Heart right ventricle (tissue), 16 donors: Measurements from ENCODE around the gene ABCB9. TPM values are rescaled to one million over a fixed set of nuclear protein-coding genes. Genes with fewer than 3 reads are reported as not detected.

Experiments used
- ATAC-seq, 8 donors: fragments of 200-7000 bp; cut with Tn5 transposase; one replicate each; pipeline ENCODE4 v1.9.1; 2020; ENCODE audit warnings: mild to moderate bottlenecking in 8 of 8, moderate library complexity in 8 of 8, moderate number of reproducible peaks in 1 of 8
- DNase-seq, 2 donors: peaks; one replicate each; pipeline ENCODE4 v3.0.0-alpha.2; 2020
- H3K27ac ChIP-seq, 10 donors: fragments of 200-600 bp; sonication (generic) in 2 of 10; one replicate each; pipeline versions ENCODE4 v1.5.0 to v1.8.0; 2020 to 2022; ENCODE audit warnings: mild to moderate bottlenecking in 3 of 10
- H3K27me3 ChIP-seq, 7 donors: fragments of 200-600 bp; one replicate each; pipeline ENCODE4 v1.8.0; 2021 to 2022; ENCODE audit warnings: mild to moderate bottlenecking in 2 of 7
- H3K36me3 ChIP-seq, 9 donors: fragments of 200-600 bp; sonication (generic) in 1 of 9; one replicate each; pipeline versions ENCODE4 v1.5.0 to v1.8.0; 2020 to 2022; ENCODE audit warnings: mild to moderate bottlenecking in 2 of 9
- H3K4me1 ChIP-seq, 9 donors: fragments of 200-600 bp; sonication (generic) in 1 of 9; one replicate each; pipeline versions ENCODE4 v1.5.0 to v1.8.0; 2020 to 2022; ENCODE audit warnings: mild to moderate bottlenecking in 4 of 9
- H3K4me3 ChIP-seq, 10 donors: fragments of 200-600 bp; sonication (generic) in 2 of 10; one replicate each; pipeline versions ENCODE4 v1.5.0 to v1.8.0; 2020 to 2022; ENCODE audit warnings: mild to moderate bottlenecking in 7 of 10, moderate library complexity in 2 of 10
- H3K9me3 ChIP-seq, 11 donors: fragments of 200-600 bp in 10 of 11; sonication (generic) in 2 of 11; one replicate each; pipeline versions ENCODE4 v1.5.0 to v1.8.0; 2013 to 2022; ENCODE audit warnings: mild to moderate bottlenecking in 2 of 11, control low read depth in 1 of 11, moderate library complexity in 1 of 11
- WGBS, 2 donors: extraction: QIAGEN DNeasy Blood & Tissue Kit; methylation state at CpG; one replicate each; pipeline ENCODE4 v1.1.7; 2013; ENCODE audit warnings: inconsistent platforms in 1 of 2; 5-methylcytosine and 5-hydroxymethylcytosine counted together
- intact Hi-C, 10 donors: fragments of 100-400 bp; cut with DNase I; formaldehyde crosslinking; loops; one replicate each; pipeline versions ENCODE4 v1.11.1 to v1.14.2; 2022
- polyA plus RNA-seq, 2 donors: library from polyadenylated mRNA; stranded (reverse); fragments of 200-250 nt; gene quantifications; one replicate each; pipeline ENCODE4 v1.2.3, GENCODE V29; 2013
- total RNA-seq, 10 donors: library from RNA; stranded (reverse); fragmentation: NEBNext Ultra II Directional in 3 of 10; extraction: Animal tissue kit (Norgen Biotek cat#: 25700) in 3 of 10; gene quantifications; one replicate each; pipeline versions ENCODE4 v1.2.1 to v1.2.4, GENCODE V29; 2021 to 2023
- TF ChIP-seq, protein P1 (sequence below), 9 donors: fragments of 200-600 bp; sonication (generic) in 2 of 9; IDR thresholded peaks; one replicate each; pipeline versions ENCODE4 v1.5.0 to v1.8.0; 2021 to 2022; ENCODE audit warnings: antibody characterized with exemption in 9 of 9, mild to moderate bottlenecking in 5 of 9, moderate library complexity in 1 of 9
- donor health status: Arrhythmogenic right ventricular cardiomyopathy.
- donor health status: ischemic (EF 13 %, LVEDD 7.1; RV severe dilation, severe dysfunction).
- donor health status: healthy with polysubstance abuse.
- donor health status: DM: no; HTN: yes; CAD: no.
- donor health status: DM: no; HTN: no; CAD: no.
- donor health status: ischemic (EF 25% LVEDD 6.9; RV normal size, moderate dysfunction).
- donor health status: ischemic (EF 25% LVEDD 5.7; RV mildly dilated, moderate dysfunction).
- donor health status: healthy.
- donor health status: DM: yes; HTN: yes; CAD: no.
- donor health status: Ischemic cardiomyopathy.
- donor health status: ischemic (EF 35%, LVEDD 5.7; RV mildly dilated, moderate dysfunction).
- donor health status: nonischemic (EF 11% LVEDD 7.7; RV severe dilation, severe dysfunction).
- donor health status: DM: yes; HTN: yes; CAD: no.
- donor health status: PGD.
- donor health status: ischemic (EF 29% LVEDD 5.4; RV normal size, mild dysfunction).
- donor health status: nonischemic (EF 23%, LVEDD 6.1; RV moderate dilation, normal function).

Gene ABCB9
- total and polyA plus RNA-seq, 12 donors = 1.9 to 6.0 (median 4.5) TPM

DNA sequence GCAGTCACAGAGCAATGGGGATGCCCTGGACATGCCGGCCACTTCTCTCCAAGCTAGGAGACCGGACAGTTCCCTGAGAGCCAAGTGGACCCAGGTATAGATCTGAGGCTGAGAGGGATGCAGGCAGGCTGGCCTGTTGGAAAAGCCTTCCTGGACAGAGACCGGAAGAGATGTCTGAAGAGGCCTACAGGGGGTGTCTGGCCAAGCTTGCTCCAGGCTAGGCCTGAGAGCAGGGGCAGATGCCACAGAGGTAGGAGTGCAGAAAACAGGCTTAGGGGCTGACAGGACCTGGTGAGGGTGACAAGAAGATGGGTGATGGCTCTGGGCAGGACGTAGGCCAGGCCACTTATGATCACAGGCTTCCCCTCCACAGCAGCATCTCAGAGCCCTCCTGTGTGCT is 44.4 kb upstream of the ABCB9 start:
- peaks cover 0 to 81% (median 19%) of the 10 kb centered on the region in 9 donors for H3K36me3 ChIP-seq
- H3K27me3 ChIP-seq = no peaks in the 10 kb centered on the region
- DNase-seq = no peak
- H3K9me3 ChIP-seq = no peaks in the 10 kb centered on the region
- no peaks in the 10 kb centered on the region for H3K4me1 ChIP-seq
- no peak overlapping the region for H3K4me3 ChIP-seq
- TF ChIP-seq, protein P1, sequence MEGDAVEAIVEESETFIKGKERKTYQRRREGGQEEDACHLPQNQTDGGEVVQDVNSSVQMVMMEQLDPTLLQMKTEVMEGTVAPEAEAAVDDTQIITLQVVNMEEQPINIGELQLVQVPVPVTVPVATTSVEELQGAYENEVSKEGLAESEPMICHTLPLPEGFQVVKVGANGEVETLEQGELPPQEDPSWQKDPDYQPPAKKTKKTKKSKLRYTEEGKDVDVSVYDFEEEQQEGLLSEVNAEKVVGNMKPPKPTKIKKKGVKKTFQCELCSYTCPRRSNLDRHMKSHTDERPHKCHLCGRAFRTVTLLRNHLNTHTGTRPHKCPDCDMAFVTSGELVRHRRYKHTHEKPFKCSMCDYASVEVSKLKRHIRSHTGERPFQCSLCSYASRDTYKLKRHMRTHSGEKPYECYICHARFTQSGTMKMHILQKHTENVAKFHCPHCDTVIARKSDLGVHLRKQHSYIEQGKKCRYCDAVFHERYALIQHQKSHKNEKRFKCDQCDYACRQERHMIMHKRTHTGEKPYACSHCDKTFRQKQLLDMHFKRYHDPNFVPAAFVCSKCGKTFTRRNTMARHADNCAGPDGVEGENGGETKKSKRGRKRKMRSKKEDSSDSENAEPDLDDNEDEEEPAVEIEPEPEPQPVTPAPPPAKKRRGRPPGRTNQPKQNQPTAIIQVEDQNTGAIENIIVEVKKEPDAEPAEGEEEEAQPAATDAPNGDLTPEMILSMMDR (IDR thresholded peaks at IDR 0.05) = no peak
- WGBS, 2 donors = 89 to 94% methylated on average over 4 of the region's 4 CpGs
- no peak overlapping the region for H3K27ac ChIP-seq
- intact Hi-C loops = no loop called here
- no peak for ATAC-seq

DNA sequence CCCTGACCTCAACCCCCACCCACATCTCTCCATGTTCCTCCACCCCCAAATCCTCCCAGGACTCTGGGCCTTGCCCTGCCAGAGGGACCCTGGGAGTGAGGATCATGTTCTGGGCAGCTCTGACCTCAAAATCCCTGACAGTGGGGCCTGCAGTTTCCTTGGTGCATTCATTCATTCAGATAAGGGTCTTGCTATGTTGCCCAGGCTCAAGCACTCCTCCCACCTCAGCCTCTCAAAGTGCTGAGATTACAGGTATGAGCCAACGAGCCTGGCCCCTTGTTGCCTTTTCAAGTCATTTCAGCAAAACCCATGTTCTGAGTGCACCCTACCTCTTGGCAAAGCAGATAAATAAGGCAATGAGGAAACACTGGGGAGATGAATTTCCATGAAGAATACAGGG is 43.8 kb upstream of the ABCB9 start:
- no peak for ATAC-seq
- intact Hi-C loops = no loop called here
- H3K9me3 ChIP-seq = no peaks in the 10 kb centered on the region
- peaks cover 0 to 87% (median 19%) of the 10 kb centered on the region in 9 donors for H3K36me3 ChIP-seq
- no peak overlapping the region for H3K27ac ChIP-seq
- no peaks in the 10 kb centered on the region for H3K27me3 ChIP-seq
- H3K4me1 ChIP-seq = no peaks in the 10 kb centered on the region
- WGBS, 2 donors = 87 to 91% methylated on average over 1 of the region's 1 CpG
- no peak for DNase-seq
- no peak overlapping the region for H3K4me3 ChIP-seq
- TF ChIP-seq, protein P1 (IDR thresholded peaks at IDR 0.05) = no peak

DNA sequence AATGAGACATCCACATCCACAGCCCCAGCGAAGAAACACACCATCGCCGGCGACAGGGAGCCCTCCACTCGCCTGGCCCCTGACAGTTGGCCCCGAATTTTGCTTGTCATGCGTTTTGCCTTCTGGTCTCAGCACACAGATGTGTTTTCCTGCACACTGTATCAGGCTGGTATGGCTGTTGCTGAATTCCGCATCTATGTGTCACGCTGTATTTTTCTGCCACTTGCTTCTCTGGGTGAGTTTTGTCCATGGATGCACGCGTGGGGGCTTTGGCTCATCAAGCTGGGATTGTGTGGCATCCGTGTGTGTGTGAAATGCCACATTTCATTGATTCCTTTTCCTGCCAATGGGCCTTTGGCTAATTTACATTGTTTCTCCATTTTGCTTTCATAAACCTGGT is 40.7 kb upstream of the ABCB9 start:
- 86% methylated on average over 12 of the region's 12 CpGs for WGBS, 2 donors
- Histone ChIP-seq H3K4me1 (no peaks in the 10 kb centered on the region), H3K27me3 (no peaks in the 10 kb centered on the region), H3K9me3 (no peaks in the 10 kb centered on the region), H3K36me3 (peaks cover 0 to 85% (median 24%) of the 10 kb centered on the region in 9 donors), H3K4me3 (no peak overlapping the region), H3K27ac (no peak overlapping the region)
- TF ChIP-seq, protein P1 (IDR thresholded peaks at IDR 0.05) = no peak
- no peak for ATAC-seq
- DNase-seq = no peak
- intact Hi-C loops = no loop called here

DNA sequence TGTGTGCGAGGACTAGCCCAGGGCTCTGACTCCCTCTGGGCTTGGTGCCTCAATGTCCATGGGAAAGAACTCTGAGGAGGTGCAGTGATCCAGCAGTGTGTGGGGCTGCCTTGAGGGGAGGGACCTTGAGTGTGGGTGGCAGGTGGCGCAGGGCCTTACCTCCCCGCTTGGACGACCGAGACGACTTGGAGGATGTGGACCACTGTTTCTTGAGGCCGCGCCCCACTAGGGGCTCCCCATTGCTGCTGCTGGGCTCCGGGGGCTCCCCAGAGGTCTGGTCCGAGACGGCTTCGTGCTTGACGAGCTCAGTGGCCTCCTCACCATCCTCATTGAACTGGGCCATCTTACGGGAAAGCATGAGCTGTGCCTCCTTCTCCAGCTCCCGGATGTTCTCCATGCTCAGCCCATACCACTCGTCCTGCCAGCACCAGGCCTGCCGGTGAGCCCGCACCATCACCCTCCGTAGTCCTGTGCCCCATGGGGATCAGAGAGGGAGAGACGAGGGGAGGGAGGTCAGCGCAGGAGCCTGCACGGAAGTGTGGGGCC is 38.9 kb upstream of the ABCB9 start:
- no peaks in the 10 kb centered on the region for H3K9me3 ChIP-seq
- DNase-seq = no peak
- WGBS, 2 donors = 93 to 94% methylated on average over 22 of the region's 22 CpGs
- H3K4me3 ChIP-seq = no peak overlapping the region
- no peak overlapping the region for H3K27ac ChIP-seq
- no peaks in the 10 kb centered on the region for H3K27me3 ChIP-seq
- ATAC-seq = peak in 1 of 8 donors; percentile 32
- H3K4me1 ChIP-seq = no peaks in the 10 kb centered on the region
- peaks cover 0 to 84% (median 30%) of the 10 kb centered on the region in 9 donors for H3K36me3 ChIP-seq
- intact Hi-C loops = no loop called here
- TF ChIP-seq, protein P1 (IDR thresholded peaks at IDR 0.05) = no peak
